Stimulated activated naive CD4-positive, alpha-beta T cell treated with Interleukin-2 at 50 U/mL for 16 hours (primary cell): ENCODE data around the gene EBNA1BP2.
"Not testable (repeated sequence)": the region's sequence is repeated elsewhere in the genome, so short reads cannot be mapped to it uniquely, and the experiment has no call there.

Experiments used
- DNase-seq: peaks from one replicate; lab custom pipeline; 2025; lab: John Stamatoyannopoulos, UW

EBNA1BP2 gene

GRCh38 chr1:43172527-43172972 is 460 bp upstream of the EBNA1BP2 start:
- DNase-seq = peak; percentile 85

DNA sequence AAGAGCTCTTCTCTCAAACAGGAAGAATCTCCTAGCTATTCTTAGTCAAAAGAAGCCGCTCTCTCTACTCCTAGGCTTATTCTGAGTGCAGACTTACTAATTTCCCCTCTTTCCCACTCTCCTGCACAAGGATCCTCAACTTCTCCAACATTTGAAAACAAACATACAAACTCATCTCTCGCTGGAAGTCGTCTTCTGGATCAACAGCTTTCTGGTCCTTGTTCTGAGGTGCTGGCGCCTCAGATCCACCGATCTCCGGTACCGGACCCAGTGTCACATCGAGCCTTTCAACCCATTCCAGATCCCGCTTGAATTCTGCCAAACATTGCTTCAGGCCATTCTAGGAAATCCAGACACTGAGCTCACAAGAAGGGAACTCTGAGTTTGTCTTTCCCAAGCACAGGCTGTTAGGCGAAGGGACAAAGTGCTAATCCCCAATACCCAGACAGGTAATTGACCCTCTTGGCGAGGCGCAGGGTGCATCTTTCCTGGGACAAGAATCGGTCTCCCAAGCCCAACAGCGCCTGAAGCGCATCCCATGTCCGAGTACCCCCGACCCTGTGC is 696 bp downstream of the EBNA1BP2 start:
- no peak for DNase-seq

GRCh38 chr1:43165765-43166164 is 6.3 kb downstream of the EBNA1BP2 start:
- no peak for DNase-seq

DNA sequence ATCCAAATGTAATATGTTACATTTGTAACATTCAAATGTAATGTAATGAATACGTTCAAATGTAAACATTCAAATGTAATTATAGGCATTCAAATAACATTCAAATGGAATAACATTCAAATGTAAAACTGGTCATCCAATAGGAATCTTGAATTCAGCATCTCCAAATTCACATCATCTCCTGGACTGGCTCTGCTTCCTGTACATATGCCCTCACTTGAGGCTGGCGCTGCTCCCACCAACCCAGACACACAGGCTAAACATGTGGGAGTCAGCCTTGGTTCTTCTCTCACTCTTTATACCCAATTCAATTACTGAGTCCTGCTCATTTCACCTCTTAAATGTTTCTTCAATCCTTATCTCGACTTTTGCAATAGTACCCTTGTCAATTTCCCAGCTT is 6.9 kb downstream of the EBNA1BP2 start:
- no peak for DNase-seq

GRCh38 chr1:43156026-43156425 is 16.1 kb downstream of the EBNA1BP2 start:
- no peak for DNase-seq

DNA sequence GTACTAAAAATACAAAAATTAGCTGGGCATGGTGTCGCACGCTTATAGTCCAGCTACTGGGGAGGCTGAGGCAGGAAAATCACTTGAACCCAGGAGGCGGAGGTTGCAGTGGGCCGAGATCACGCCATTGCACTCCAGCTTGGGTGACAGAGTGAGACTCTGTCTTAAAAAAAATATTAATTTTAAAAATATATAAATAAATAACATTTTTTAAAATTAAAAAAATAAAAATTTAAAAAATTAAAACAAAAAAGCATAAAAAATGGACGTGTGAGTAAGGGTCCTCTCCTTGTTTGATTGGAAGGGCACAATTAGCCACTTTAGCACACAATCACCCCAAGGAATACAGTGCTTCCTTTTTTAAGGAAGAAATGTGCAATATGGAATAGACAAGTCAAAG is 18.6 kb downstream of the EBNA1BP2 start:
- DNase-seq = no peak

DNA sequence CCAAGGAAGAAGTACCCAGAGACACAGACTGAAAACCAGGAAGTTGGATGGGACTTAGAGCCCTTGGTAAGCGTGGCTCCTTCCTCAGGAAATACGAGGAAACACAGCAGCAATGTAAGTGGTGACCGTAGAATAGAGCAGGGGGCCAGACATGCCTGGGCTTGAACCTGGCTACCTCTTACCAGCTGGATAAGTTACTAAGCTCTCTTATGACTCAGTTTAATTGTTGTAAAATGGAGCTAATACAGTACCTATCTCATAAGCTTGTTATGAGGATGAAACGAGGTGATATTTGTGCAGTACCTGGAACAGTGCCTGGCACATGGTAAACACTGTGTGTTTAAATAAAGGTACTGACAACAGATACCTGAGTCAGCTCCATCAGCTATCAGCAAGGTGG is 19.2 kb downstream of the EBNA1BP2 start:
- DNase-seq = no peak

- DNase-seq = no peak
Observed at GRCh38 chr1:43149889-43150288, 22.2 kb downstream of the EBNA1BP2 start.

DNA sequence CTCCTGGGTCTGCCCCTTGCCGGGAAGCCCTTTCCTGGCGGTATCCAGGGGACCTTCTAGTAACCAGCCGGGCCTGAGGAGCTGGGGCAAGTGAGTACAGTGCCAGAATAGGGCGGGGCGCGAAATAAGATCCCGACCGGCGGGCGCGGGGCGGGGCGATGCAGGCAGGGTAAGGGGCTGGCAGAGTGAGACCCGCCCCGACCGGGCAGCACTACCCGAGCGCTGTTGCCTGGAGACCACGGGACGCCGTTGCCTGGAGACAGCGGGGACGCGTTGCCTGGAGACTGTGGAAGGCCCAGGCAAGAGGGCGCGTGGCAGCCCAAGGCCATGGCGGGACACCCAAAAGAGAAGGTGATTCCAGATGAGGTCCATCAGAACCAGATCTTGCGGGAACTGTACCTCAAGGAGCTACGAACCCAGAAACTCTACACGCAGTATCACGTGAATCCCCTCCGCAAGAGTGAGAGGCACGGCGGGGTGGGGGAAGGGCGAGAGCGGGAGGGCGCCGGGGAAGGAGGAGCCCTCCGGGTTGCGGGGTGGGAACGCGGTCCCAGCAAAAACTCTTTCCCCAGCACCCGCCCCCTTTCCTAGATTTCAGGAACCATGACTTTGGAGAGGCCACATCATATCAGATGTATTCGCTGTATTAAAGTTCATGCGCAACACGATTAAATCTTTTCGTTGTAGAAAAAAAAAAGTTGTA is 24.3 kb downstream of the EBNA1BP2 start:
- no peak for DNase-seq

GRCh38 chr1:43144237-43144636 is 27.9 kb downstream of the EBNA1BP2 start:
- DNase-seq = no peak

- DNase-seq = no peak
Observed at GRCh38 chr1:43143441-43143888, 28.6 kb downstream of the EBNA1BP2 start.

GRCh38 chr1:43140583-43140982 is 31.5 kb downstream of the EBNA1BP2 start:
- no peak for DNase-seq

DNA sequence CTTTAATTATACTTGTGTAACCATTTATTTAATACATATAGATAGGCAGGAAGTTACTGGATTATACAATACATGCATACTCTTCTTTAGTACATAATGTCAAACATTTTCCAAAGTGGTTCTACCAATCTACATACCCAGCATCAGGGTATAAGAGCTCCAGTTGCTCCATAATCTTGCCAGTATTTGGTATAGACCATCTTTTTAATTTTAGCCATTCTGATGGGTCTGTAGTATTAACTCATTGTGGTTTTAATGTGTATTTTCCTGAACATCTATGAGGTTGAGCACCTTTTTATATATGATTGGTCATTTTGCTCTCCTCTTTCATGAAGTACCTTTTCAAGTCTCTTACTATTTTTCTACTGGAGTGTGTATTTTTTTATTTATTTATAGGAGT is 32.1 kb downstream of the EBNA1BP2 start:
- DNase-seq = no peak

DNA sequence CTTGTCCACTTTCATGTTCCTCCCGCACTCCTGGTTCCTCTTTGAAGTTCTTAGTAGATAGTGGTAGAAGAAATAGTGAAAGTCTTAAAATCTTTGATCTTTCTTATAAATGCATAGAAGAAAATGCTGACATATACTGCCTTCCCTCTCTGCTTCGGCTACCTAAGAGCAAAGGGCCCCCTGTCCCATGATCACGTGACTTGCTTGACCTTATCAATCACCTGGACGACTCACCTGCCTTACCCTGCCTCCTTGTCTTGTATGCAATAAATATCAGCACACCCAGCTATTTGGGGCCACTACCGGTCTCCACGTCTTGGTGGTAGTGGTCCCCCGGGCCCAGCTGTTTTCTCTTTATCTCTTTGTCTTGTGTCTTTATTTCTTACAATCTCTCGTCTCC is 32.8 kb downstream of the EBNA1BP2 start:
- not testable (repeated sequence) for DNase-seq

GRCh38 chr1:43137445-43138052 is 34.5 kb downstream of the EBNA1BP2 start:
- no peak for DNase-seq

- no peak for DNase-seq
Observed at GRCh38 chr1:43135857-43136781, 36.0 kb downstream of the EBNA1BP2 start.

- DNase-seq = no peak
Observed at GRCh38 chr1:43134640-43135039, 37.5 kb downstream of the EBNA1BP2 start.

DNA sequence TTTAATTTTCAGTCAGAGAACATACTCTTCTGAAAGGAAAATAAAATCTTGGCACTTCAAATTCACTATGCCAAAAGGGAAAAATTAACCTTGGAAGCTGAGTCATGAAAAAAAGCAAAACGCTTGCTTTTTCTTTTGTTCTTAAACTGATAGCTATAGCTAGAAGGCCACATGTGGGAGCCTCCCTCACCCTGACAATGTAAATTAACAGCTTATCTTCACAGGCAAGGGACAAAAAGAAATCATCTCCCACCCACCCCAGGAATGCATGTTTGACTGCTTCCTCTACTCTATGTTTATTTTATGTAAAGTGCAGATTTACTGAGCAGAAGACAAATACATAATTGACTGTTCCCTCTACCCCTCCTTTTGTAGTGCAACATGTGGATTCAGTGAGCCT is 38.0 kb downstream of the EBNA1BP2 start:
- no peak for DNase-seq

- no peak for DNase-seq
Observed at GRCh38 chr1:43129426-43129825, 42.7 kb downstream of the EBNA1BP2 start.

- no peak for DNase-seq
Observed at GRCh38 chr1:43128816-43129215, 43.3 kb downstream of the EBNA1BP2 start.

GRCh38 chr1:43123031-43123430 is 49.1 kb downstream of the EBNA1BP2 start:
- no peak for DNase-seq

DNA sequence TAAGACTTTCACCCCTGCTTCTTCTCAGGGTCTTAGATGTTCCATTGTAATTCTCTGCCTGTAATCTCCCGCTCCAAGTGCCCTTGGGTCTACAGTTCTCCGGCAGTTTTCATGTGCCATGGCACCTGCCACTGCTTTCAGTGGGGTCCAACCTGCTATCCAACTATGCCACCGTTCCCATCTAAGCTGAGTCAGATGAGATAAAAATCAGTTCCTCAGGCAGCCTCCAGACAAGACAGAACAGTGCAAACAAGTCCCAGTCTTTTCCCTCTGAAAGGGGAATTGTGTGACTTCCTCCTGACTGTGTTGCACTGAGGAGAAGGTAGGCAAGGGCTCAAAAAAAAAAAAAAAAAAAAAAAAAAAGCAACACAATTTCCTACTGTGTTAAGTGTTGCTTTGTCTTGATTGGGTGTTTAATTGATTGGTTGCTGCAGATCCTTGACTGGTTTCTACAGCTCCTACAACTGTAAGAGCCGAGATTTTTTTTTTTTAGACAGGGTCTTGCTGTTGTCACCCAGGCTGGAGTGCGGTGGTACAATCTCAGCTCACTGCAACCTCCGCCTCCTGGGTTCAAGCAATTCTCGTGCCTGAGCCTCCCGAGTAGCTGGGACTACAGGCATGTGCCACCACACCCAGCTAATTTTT is 50.7 kb downstream of the EBNA1BP2 start:
- DNase-seq = no peak
